Measurements from ENCODE around the gene MED27. TPM values are rescaled to one million over a fixed set of nuclear protein-coding genes. Genes with fewer than 3 reads are reported as not detected.

The MED27 gene
- total RNA-seq, 1 donor = 13.3 TPM

DNA sequence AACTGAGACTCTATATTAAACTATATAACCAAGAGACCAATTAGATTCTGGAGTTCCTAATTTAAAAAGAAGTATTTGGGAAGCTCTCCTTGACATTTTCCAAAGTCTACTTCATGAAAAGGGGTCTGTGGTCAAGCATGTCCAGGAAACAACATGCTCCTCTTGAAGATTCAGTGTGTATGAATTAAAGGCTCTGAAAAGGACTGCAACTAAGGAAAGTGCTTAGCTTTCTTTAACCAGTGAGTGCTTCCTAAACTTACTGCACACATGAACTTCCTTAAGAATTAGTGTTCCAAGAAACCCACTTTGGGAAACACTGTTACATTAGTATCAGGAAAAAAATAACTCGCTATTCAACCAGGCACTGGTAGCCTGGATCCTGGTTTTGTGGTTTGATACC is 167.6 kb downstream of the MED27 start:
- Histone ChIP-seq H3K27me3 (ENCODE audit: insufficient read depth, low read length) (no peaks in the 10 kb centered on the region), H3K4me3 (ENCODE audit: low read length) (no peak overlapping the region), H3K9me3 (ENCODE audit: low read depth, low read length) (no peaks in the 10 kb centered on the region)

DNA sequence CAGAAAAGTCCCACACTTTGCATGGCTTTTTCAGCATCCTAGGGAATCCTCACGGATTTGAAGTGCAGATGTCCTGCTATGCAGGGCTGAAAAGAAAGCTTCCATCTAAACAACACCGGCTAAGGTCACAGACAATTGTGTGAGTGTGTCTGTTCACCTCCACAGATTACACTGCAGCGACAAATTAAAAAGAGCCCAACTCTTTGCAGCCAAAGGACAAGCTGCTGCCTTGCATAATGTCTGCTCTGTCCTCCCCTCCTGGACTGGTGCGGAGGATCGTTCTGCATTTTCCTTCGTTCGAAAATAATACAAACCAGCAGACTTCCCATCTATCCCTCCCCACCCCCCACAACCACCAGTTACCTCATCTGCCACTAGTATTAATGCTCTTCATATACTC is 169.1 kb downstream of the MED27 start:
- H3K4me1 ChIP-seq (ENCODE audit: insufficient read depth, low read length) = no peaks in the 10 kb centered on the region
- H3K9me3 ChIP-seq (ENCODE audit: low read depth, low read length) = no peaks in the 10 kb centered on the region
- no peak overlapping the region for H3K4me3 ChIP-seq (ENCODE audit: low read length)
- H3K27me3 ChIP-seq (ENCODE audit: insufficient read depth, low read length) = no peaks in the 10 kb centered on the region

More for the DNA sequence above, 167.6 kb downstream of the MED27 start:
- no peaks in the 10 kb centered on the region for H3K4me1 ChIP-seq (ENCODE audit: insufficient read depth, low read length)

DNA sequence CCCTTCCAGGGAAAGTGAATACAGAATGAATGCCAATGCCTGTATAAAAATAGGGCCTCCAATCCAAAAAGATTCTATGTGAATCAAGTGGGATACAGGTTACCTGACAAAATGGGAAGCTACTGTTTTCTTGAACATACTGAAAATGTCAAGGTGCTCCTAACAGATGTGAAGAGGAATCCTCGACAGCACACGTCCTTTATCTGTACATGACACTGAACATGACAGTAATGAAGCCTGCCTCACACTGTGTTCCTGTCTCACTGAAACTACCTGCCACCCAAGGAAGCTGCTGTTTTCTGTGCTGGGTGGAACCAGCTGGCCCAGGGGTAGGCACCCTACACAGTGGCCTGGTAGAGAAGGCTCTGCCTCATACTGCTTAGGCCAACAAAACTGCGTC is 174.5 kb downstream of the MED27 start:
- Histone ChIP-seq H3K27me3 (ENCODE audit: insufficient read depth, low read length) (no peaks in the 10 kb centered on the region), H3K9me3 (ENCODE audit: low read depth, low read length) (no peaks in the 10 kb centered on the region), H3K4me1 (ENCODE audit: insufficient read depth, low read length) (no peaks in the 10 kb centered on the region), H3K4me3 (ENCODE audit: low read length) (no peak overlapping the region)

- no peaks in the 10 kb centered on the region for H3K27me3 ChIP-seq (ENCODE audit: insufficient read depth, low read length)
- H3K4me3 ChIP-seq (ENCODE audit: low read length) = no peak overlapping the region
- no peaks in the 10 kb centered on the region for H3K4me1 ChIP-seq (ENCODE audit: insufficient read depth, low read length)
- no peaks in the 10 kb centered on the region for H3K9me3 ChIP-seq (ENCODE audit: low read depth, low read length)
Measured at GRCh38 chr9:131899296-131900228, 180.1 kb downstream of the MED27 start.

- Histone ChIP-seq H3K4me1 (ENCODE audit: insufficient read depth, low read length) (no peaks in the 10 kb centered on the region), H3K4me3 (ENCODE audit: low read length) (no peak overlapping the region), H3K27me3 (ENCODE audit: insufficient read depth, low read length) (no peaks in the 10 kb centered on the region), H3K9me3 (ENCODE audit: low read depth, low read length) (no peaks in the 10 kb centered on the region)
Measured at GRCh38 chr9:131892902-131893500, 186.7 kb downstream of the MED27 start.

DNA sequence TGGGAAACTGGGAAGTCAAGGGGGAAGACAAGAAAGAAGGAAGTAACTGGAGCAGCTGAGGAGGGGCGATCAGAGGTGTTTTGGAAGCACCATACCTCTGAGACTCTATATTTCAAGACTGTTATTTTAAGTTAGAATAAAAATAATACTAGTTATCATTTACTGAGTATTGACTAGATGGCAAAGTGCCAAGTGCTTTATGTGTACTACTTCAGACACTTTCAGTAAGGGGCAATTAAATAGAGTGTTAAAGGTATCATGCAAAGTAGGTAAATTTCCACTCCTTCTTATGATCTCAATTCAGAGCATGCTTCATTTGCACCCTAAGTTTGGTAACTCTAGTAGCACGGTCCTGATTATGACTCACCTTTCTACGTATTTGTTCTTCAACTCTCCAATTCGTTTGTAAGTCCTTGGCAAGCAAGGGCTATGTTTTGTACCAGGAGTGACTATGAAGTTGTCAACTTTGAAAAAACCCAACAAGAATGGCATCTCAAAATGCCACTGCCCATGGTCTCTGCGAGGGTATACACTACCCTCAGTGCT is 187.4 kb downstream of the MED27 start:
- no peaks in the 10 kb centered on the region for H3K27me3 ChIP-seq (ENCODE audit: insufficient read depth, low read length)
- no peaks in the 10 kb centered on the region for H3K4me1 ChIP-seq (ENCODE audit: insufficient read depth, low read length)

GRCh38 chr9:131891598-131891997 is 188.1 kb downstream of the MED27 start:
- no peaks in the 10 kb centered on the region for H3K4me1 ChIP-seq (ENCODE audit: insufficient read depth, low read length)
- H3K4me3 ChIP-seq (ENCODE audit: low read length) = no peak overlapping the region
- no peaks in the 10 kb centered on the region for H3K27me3 ChIP-seq (ENCODE audit: insufficient read depth, low read length)
- H3K9me3 ChIP-seq (ENCODE audit: low read depth, low read length) = no peaks in the 10 kb centered on the region

More for the DNA sequence above, 187.4 kb downstream of the MED27 start:
- Histone ChIP-seq H3K4me3 (ENCODE audit: low read length) (no peak overlapping the region), H3K9me3 (ENCODE audit: low read depth, low read length) (no peaks in the 10 kb centered on the region)

DNA sequence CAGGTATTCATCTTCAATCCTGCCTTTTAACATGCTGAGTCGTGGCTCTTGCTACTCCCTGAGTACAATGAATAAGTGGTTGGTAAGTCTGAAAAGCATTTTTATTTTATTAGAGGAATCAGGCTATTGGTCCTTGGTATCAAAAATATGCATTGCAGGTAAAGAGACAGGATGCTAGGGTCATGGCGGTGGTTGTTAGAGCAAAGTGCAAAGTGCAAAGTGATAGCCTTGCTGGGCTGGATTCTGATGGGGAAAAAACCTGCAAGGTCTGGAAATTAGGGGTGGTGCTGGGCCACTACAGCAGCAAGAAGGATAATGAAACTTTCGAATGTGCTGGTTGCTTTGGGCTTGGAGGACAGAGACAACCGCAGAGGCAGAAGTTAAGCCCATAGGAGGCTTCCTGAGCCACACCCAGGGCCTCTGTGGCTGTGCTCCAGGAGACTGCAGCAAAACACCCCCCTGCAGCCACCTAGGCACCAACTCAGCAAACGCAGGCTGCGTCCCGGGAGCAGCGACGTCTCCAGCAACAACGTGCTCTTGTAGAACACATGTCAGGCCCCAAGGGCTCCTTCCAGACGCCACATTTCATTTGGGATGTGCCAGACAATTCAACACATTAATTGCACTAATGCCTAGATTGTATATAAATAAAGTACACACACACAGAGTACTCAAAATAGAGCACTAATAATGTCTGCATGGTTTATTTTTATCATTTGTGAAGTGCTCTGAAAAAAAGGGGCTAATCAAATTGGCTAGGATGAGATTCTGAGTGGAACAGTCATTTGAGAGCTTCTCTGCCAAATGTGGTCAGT is 190.0 kb downstream of the MED27 start:
- Histone ChIP-seq H3K27me3 (ENCODE audit: insufficient read depth, low read length) (no peaks in the 10 kb centered on the region), H3K9me3 (ENCODE audit: low read depth, low read length) (no peaks in the 10 kb centered on the region), H3K4me1 (ENCODE audit: insufficient read depth, low read length) (no peaks in the 10 kb centered on the region), H3K4me3 (ENCODE audit: low read length) (no peak overlapping the region)

- H3K4me3 ChIP-seq (ENCODE audit: low read length) = no peak overlapping the region
- H3K27me3 ChIP-seq (ENCODE audit: insufficient read depth, low read length) = no peaks in the 10 kb centered on the region
- H3K9me3 ChIP-seq (ENCODE audit: low read depth, low read length) = no peaks in the 10 kb centered on the region
- H3K4me1 ChIP-seq (ENCODE audit: insufficient read depth, low read length) = no peaks in the 10 kb centered on the region
Measured at GRCh38 chr9:131888923-131889322, 190.7 kb downstream of the MED27 start.

DNA sequence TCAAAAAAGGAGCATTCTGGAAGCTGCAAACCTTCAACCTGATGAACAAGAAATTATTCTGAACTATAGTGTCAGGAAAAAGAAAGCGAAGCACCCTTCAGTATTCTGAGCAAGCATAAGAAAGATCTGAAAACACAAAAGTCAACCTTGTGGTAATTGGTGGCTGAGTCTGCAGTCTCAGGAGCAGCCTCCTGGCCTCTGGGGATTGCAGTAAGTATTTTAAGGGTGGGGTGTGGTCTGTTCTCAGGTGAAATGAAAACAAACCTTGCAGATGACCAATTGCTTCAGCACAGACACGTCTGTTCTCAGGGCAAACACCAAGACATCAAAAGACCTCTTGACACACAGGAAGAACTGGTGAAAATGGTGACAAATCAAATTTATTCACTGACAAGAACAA is 192.0 kb downstream of the MED27 start:
- no peaks in the 10 kb centered on the region for H3K27me3 ChIP-seq (ENCODE audit: insufficient read depth, low read length)
- no peaks in the 10 kb centered on the region for H3K9me3 ChIP-seq (ENCODE audit: low read depth, low read length)
- H3K4me3 ChIP-seq (ENCODE audit: low read length) = no peak overlapping the region
- no peaks in the 10 kb centered on the region for H3K4me1 ChIP-seq (ENCODE audit: insufficient read depth, low read length)

- Histone ChIP-seq H3K4me1 (ENCODE audit: insufficient read depth, low read length) (no peaks in the 10 kb centered on the region), H3K27me3 (ENCODE audit: insufficient read depth, low read length) (no peaks in the 10 kb centered on the region), H3K9me3 (ENCODE audit: low read depth, low read length) (no peaks in the 10 kb centered on the region), H3K4me3 (ENCODE audit: low read length) (no peak overlapping the region)
Measured at GRCh38 chr9:131886826-131887225, 192.8 kb downstream of the MED27 start.

DNA sequence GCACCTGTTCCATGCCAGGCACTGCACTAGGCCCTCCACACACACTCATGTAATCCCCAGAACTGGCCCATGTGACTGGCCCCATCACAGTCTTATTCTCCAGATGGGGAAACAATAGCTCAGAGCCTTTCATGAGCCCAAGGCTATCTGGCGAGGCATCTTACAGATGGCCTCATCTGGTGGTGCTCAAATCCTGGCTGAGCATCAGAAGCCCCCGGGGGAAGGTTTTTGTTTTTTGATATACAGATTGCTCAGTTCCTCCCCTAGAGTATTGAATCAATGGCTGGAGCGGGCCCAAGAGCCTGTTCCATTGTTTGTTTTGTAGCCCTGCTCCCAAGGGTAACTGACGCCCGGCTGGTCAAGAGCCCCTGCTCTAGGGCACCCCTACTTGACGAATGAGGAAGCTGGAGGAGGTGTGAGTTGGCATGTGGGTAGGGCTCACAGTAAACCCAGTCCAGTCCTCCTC is 194.5 kb downstream of the MED27 start:
- Histone ChIP-seq H3K4me3 (ENCODE audit: low read length) (no peak overlapping the region), H3K4me1 (ENCODE audit: insufficient read depth, low read length) (peaks cover 4% of the 10 kb centered on the region), H3K9me3 (ENCODE audit: low read depth, low read length) (no peaks in the 10 kb centered on the region), H3K27me3 (ENCODE audit: insufficient read depth, low read length) (no peaks in the 10 kb centered on the region)

- peaks cover 4% of the 10 kb centered on the region for H3K4me1 ChIP-seq (ENCODE audit: insufficient read depth, low read length)
- no peak overlapping the region for H3K4me3 ChIP-seq (ENCODE audit: low read length)
- no peaks in the 10 kb centered on the region for H3K9me3 ChIP-seq (ENCODE audit: low read depth, low read length)
Measured at GRCh38 chr9:131884222-131884621, 195.4 kb downstream of the MED27 start.

DNA sequence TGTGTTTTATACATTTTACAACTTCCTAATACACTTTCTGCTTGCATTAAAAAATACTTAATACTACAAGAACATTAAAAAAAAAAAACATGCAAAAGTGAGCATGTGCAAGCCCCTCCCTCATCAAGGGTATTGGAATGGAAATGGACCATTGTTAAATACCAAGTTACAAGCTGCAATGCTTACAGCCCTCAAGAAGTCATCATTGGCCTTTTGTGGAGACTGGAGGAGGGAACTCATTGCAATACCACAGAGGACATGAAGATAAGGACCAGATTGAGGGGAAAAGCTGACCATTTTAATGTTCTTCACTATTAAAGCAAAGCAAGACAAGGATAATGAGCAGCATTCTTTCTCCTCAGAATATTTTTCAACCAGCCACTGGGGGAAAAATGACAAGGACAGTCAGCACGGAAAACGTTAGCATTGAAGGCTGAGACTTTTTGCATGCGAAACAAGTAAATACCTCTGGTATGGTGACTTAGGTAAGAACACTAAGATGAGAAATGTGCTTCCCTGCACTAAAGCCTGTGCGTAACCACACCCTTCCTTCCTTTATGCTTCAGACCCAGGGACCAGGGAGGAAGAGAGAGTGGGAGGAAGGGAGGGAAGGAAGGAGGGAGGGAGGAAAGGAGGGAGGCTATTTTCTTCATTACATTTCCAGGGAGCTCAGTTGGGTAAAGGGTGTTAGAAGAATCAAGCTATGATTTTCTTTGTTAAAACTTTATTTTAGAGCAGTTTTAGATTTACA is 198.7 kb downstream of the MED27 start:
- H3K4me1 ChIP-seq (ENCODE audit: insufficient read depth, low read length) = peaks cover 4% of the 10 kb centered on the region
- H3K4me3 ChIP-seq (ENCODE audit: low read length) = no peak overlapping the region
- no peaks in the 10 kb centered on the region for H3K27me3 ChIP-seq (ENCODE audit: insufficient read depth, low read length)

More at GRCh38 chr9:131884222-131884621, 195.4 kb downstream of the MED27 start:
- H3K27me3 ChIP-seq (ENCODE audit: insufficient read depth, low read length) = no peaks in the 10 kb centered on the region

More for the DNA sequence above, 198.7 kb downstream of the MED27 start:
- no peaks in the 10 kb centered on the region for H3K9me3 ChIP-seq (ENCODE audit: low read depth, low read length)
